Fibroblast of skin of right quadriceps (primary cell): ENCODE results near the gene SHE.

Experiments used
- DNase-seq: peaks from one replicate; pipeline ENCODE4 v3.0.0-alpha.2; 2013

The SHE gene

GRCh38 chr1:154478013-154478412 lies 24.2 kb downstream of the SHE start:
- DNase-seq: no peak

- DNase-seq: no peak
Observed at GRCh38 chr1:154476791-154477190, 25.4 kb downstream of the SHE start.

DNA sequence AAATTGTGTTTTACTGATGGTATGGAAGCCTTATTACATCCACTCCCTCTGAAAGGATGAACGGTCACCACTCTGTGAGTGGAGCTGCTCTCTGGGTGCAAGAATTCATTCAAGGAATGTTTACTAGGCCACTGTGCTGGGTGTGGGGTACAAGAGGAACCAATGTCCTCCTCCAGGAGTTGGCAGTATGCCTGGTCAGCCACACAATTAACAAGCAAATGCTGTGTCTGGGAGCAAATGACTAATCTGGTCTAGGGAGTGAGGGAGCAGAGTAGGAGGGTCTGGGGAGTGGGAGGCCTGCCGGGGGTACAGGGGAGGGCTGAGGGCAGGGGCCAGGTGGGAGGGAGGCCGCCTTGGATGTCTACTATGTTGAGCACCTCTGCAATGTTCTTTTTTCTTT lies 27.4 kb downstream of the SHE start:
- DNase-seq: peak; percentile 95

DNA sequence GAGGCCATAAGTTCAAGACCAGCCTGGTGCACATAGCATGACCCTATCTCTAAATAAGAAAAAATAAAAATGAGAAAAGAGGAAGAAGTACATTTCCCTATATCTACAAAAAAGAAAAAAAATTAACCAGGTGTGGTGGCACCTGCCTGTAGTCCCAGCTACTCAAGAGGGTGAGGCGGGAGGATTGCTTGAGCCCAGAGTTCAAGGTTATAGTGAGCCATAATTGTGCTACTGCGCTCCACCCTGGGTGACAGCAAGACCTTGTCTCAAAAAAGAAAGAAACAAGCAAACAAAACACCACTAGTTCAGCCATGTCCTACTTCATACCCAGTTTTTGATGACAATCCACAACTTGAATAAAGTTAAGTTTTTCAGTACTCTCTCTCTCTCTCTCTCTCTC lies 30.9 kb downstream of the SHE start:
- no peak for DNase-seq

GRCh38 chr1:154469844-154470560 lies 32.2 kb downstream of the SHE start:
- no peak for DNase-seq

DNA sequence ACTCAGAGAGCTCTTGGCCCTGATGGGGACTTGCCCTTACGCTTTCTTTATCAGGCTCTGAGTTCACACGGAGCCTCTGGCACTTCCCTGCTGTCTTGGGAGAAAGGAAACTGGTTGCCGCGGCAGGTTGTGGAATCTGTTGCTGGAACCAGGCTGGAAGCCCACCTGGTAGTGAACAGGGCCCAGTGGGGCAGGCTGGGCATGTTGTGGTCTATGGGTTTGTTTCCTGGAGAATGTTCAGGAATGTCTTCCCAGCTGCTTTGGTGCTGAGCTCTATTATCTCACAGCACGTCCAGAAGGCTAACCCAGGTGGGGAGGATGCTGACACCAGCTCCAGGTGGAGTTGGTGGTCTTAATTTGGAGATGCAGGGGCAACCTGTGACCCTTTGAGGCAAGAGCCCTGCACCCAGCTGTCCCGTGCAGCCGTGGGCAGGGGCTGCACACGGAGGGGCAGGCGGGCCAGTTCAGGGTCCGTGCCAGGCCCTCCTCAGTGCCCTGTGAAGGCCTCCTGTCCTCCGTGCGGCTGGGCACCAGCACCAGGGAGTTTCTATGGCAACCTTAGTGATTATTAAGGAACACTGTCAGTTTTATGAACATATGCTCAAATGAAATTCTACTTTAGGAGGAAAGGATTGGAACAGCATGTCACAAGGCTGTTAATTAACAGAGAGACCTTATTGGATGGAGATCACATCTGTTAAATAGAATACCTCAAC lies 33.5 kb downstream of the SHE start:
- no peak for DNase-seq

GRCh38 chr1:154467434-154468102 lies 34.6 kb downstream of the SHE start:
- DNase-seq: no peak

DNA sequence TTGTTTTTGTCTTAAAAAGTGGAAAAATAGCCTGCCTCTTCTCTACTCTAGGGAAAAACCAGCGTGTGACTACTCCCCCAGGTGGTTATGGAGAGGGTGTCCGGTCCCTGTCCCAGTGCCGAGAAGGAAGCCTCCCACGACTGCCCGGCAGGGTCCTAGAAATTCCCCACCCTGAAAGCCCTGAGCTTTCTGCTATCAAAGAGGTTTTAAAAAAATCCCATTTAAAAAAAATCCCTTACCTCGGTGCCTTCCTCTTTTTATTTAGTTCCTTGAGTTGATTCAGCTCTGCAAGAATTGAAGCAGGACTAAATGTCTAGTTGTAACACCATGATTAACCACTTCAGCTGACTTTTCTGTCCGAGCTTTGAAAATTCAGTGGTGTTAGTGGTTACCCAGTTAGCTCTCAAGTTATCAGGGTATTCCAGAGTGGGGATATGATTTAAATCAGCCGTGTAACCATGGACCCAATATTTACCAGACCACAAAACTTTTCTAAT lies 35.2 kb downstream of the SHE start:
- no peak for DNase-seq

- DNase-seq: no peak
Observed at GRCh38 chr1:154466206-154466605, 36.0 kb downstream of the SHE start.

GRCh38 chr1:154465621-154466195 lies 36.5 kb downstream of the SHE start:
- no peak for DNase-seq

- no peak for DNase-seq
Observed at GRCh38 chr1:154463512-154463990, 38.7 kb downstream of the SHE start.

DNA sequence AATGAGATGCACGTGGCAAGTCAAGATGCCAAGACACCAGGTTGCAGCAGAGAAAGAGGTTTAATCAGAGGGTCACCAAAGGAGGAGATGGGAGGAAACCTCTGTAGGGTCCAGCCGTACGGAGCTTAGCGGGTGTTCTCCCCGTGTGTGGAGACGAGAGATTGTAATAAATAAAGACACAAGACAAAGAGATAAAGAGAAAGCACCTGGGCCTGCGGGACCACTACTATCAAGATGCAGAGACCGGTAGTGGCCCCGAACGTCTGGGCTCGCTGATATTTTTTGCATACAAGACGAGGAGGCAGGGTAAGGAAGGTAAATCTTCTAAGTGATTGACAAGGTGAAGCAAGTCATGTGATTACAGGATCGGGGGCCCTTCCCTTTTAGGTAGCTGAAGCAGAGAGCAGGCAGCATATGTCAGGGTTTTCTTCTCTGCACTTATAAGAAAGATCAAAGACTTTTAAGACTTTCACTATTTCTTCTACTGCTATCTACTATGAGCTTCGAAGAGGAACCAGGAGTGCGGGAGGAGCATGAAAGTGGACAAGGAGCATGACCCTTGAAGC lies 41.4 kb downstream of the SHE start:
- no peak for DNase-seq

DNA sequence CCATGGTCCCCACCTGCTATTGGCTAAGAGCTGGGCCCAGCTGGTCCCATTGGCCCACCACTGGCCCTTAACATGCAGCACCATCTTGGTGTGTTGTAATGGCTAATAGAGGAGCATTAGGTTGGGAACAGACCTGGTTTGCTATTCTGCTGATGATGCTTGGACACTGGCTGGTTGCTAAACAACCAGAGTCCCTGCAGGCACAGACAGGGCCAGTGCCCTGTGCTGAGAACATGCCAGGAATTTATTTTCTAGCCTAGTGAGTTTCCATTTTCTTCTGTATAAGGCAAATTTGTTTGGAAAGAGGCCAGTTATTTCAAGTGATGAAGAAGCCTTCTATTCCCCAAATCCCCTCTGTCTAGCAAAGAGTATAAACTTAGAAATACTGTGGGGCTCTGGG lies 43.1 kb downstream of the SHE start:
- no peak for DNase-seq

DNA sequence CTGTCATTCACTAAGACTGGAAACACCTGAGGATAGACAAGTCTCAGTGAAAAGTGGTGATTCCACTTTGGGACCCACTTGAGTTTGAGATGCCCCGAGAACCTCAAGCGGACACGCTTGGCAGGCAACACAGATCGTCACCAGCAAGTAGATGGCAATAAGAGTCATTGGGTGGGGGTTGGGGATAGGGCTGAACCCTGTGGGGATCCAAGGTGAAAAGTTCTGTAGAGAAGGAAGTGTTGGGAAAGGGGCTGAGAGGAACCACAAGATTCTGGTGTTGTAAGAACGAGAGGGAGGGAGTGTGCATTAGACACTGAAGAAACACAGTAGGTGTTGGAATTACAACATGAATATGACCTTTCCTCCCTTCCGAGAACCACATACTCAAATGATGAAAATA lies 45.6 kb downstream of the SHE start:
- DNase-seq: no peak

- DNase-seq: no peak
Observed at GRCh38 chr1:154454386-154455120, 47.7 kb downstream of the SHE start.

DNA sequence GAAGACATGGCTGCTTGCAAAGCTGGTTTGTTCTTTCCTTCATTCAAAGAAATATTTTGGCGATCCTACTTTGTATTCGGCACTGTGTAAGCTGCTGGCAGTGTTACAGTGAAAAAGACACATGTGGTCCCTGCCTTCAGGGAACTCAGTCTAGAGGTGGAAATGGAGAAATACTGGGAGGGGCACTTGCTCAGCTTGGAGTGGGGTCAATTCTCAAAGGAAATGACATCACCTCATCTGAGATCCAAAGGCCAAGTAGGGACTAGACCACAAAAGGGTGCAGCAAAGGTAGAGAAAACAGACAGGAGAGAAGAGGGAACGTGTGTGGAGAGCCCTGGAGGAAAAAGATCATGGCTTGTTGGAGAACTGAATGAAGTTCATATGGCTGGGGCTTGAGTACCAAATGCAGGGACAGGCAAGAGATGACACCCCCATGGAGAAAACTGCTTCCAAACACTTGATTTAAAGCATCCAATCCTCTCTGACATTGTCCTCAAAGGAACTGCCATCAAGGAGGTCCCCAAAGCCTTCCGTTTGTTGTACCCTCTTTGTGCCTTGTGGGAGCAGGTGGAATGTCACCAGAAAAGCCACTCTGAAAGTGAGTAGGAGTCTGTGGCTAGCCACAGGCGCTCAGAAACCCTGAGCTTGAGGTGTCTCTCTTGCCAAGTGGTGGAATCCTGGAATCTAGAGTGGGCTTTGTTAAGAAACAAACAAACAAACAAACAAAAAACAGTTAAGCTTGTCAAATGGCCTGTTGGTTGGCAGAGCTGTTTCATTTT lies 48.4 kb downstream of the SHE start:
- peak; percentile 69 for DNase-seq

GRCh38 chr1:154453161-154453560 lies 49.1 kb downstream of the SHE start:
- DNase-seq: no peak

DNA sequence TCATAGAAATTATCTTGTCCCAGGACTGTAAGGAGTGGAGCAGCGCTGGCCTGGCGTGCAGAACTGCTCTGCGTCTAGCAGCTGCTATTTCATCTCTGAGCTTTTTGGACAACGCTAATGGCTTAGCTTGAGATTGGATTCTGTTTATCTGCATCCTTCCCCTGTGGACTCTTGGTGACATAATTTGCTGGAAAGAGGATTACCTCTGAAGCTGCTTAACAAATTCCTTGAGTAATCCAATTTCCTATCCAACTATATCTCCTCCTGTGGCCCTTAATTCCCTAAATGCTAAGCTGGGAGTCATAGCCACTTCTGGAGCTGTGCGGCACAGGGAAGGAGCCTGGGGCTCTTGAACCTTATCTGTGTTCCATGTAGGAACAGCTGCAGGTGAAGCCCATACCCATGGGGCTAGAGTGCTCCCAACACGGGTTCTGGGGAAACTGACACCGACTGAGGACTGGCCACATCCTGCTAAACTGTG lies 53.8 kb downstream of the SHE start:
- no peak for DNase-seq

GRCh38 chr1:154446789-154447188 lies 55.4 kb downstream of the SHE start:
- DNase-seq: no peak

DNA sequence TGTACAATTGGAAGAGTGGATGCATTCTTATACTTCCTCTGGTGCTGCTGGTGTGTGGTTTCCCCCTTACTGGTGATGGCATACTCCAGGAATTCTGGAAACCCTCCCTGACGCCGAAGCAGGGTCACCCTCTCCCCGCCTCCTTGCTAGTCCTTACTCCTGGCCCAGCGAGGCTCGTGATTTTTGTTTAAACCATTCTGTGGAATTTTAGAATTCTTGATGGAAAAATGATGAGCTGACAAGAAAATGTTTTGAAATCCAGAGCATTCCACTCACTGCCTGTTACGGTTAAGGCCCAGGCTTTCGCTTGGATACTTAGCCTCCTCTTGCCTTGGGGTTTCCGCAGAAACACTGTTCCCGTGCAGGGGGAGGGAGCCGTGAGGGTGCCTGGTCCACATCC lies 55.9 kb downstream of the SHE start:
- DNase-seq: peak; percentile 92

- DNase-seq: peak; percentile 81
Observed at GRCh38 chr1:154445040-154445472, 57.2 kb downstream of the SHE start.
